Measurements from ENCODE around the gene KLHL6. TPM values are rescaled to one million over a fixed set of nuclear protein-coding genes. Genes with fewer than 3 reads are reported as not detected.

The KLHL6 gene
- total RNA-seq, 1 donor from 2014 or later, result 36.0 TPM

DNA sequence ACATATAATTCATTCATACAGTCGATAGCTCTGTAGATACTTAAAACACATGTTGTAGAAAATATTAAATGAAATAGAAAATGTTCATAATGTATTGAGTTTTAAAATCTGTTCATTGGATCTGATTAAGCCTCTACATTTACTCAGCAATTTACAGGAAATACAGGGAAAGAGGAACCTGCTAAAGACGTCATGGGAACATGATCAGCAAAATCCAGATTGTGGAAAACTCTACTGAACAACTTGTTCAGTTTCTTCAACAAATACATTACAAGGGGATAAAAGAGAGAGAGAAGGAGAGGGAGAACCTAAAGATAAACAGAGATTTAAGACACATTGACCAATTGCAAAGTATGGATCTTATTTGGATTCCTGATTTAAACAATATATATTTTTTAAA lies 46.7 kb downstream of the KLHL6 start:
- intact Hi-C loops (cut with micrococcal nuclease), result no loop called here

DNA sequence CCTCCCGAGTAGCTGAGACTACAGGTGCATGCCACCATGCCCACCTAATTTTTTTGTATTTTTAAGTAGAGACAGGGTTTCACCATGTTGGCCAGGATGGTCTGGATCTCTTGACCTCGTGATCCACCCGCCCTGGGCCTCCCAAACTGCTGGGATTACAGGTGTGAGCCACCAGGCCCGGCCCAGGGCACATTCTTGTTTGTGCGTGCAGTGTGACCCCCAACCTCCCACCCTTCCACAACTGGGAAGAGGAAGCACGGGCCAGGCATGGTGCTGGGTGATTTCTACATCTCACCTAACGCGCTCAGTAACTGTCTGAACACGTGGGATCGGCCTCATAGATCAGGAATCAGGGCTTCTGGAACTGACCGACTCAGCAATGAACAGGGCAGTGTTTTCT lies 48.0 kb downstream of the KLHL6 start:
- intact Hi-C loops (cut with micrococcal nuclease), result no loop called here

DNA sequence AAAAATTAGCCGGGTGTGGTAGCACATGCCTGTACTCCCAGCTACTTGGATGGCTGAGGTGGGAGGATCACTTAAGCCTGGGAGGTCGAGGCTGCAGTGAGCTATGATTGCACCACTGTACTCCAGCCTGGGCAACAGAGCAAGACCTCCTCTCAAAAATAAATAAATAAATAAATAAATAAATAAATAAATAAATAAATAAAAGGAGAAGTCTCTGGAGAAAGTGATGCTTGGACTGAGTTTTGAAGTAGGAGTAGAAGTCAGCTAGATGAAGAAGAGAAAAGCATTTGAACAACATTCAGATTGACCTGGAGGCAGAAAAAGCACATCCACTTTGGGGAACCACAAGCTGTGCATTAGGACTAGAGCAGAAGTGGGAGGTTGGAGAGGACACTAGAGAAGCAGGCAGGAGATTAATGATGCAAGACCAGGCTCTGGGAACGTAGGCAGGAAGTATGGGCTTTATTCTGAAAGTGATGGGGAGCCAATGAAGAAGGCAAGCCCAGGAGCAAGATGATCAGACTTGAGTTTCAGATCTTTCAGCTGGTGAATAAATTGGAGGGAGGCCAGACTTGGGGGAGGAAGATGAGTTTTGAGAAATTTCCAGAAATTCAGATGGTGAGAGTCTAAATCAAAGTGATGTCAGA lies 48.7 kb downstream of the KLHL6 start:
- intact Hi-C loops (cut with micrococcal nuclease), result no loop called here

DNA sequence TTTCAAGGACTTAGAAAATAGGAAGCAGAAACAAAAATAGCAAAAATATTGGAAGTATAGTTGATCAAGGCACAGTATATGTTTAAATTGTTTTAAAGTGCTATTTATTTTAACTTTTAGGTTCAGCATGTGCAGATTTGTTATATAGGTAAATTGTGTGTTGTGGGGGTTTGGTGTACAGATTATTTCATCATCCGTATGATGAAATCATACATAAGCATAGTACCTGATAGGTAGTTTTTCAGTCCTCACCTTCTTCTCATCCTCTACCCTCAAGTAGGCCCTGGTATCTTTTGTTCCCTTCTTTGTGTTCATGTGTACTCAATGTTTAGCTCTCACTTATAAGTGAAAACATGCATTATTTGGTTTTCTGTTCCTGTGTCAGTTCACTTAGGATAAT lies 50.9 kb downstream of the KLHL6 start:
- intact Hi-C loops (cut with micrococcal nuclease), result no loop called here

DNA sequence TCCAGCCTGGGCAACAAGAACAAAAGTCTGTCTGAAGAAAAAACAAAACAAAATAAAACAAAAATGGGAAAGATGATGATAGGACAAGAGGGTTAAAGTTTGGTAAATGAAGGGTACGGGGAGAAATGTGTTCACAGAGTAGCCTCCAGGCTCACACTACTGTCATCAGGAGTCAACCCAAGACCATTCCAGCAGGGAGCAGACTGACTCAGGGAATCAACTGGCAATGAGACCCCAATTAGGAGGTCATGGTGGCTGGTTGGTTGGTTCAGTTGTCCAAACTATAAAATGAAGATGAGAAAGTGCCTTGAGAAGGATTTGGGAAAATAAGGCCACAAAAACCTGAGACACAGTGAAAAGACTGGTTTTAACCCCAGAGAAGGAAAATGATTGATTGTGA lies 51.8 kb downstream of the KLHL6 start:
- intact Hi-C loops (cut with micrococcal nuclease), result no loop called here

DNA sequence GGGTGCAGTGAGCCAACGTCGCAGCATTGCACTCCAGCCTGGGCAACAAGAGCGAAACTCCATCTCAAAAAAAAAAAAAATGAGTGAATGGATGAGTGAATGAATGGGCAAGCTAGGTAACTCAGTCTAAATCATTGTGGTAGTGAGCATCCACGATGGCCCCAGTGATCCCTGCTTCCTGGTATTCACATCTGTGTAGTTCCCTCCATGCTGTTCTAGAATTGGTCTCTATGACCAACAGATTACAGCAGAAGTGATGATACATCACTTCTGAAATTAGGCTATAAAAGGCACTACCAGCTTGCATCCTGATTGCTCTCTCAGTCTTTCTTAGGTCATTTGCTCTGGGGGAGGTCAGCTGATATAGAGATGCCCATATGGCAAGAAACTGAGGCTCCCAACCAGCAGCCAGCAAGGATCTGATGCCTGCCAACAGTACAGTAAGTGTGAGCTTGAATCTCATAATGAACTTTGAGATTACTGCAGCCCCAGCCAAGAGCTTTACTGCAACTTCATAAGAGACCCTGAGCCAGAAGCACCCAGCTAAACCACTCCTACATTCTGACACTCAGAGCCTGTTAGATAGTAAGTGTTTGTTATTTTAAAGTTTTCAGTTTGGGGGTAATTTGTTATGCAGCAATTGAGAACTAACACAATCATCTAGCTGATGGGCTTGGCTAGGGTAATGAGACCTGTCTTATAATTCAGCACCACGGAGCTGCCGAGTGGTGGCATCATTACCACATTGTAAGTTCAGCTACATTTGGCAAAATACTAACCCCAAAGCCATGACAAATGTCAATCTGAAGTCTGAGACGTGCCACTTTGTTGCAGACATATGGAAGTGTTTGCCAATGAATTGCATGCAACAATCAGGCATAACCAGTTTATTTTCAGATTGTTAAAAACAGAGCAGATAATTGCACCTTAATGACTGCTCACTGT lies 53.0 kb downstream of the KLHL6 start:
- intact Hi-C loops (cut with micrococcal nuclease), result no loop called here

DNA sequence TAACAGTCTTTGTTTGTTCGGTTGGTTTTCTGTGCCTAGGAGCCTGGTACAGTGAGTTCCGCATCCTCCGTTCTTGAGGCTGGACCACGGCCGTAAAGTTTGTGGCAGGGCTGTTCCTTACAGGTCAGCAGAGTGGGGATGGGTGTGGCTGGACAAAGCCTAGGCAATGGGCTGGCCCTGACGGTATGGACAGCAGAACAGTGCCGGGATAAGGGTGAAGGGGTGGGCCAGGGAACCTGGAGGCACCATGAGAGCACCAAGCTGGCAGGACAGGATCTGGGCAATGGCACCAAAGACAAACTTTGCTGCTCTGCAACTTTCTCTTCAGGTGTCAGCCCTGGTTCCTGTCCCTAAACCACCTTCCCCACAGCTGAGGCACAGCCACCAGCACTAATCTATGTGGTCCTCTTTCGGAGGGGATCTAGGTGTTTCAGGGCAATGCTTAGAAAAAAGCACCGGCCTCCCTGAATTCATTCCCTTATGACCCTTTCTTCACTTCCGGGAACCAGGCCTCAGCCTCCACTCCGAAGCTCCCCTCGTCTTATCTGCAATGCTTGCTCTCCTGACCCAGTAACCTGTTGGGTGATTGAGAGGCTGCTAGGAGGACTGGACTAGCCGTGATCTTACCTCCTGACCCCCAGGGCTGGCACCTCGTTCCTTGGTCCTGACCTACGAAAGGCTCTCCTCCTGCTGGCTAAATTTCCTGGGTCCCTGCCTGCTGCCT lies 54.4 kb downstream of the KLHL6 start:
- intact Hi-C loops (cut with micrococcal nuclease), result no loop called here

DNA sequence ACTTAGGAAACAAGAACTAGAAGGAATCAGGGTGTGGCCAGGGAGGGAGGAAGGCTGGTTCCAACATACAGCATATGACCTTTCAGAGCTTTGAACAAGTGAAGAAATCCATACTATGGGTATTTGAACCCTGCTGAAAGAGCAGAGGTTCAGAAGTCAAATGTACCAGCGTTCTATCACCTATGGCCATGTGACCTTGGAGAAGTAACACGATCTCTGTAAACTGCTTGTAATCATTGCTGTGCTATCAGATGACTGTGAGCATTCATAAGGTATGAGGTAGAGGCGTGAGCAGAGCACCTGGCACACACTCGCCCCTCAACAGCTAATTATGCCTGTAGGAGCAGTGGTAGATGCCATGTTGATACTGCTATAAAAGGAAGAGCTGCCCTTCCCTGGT lies 55.2 kb downstream of the KLHL6 start:
- intact Hi-C loops (cut with micrococcal nuclease), result no loop called here

DNA sequence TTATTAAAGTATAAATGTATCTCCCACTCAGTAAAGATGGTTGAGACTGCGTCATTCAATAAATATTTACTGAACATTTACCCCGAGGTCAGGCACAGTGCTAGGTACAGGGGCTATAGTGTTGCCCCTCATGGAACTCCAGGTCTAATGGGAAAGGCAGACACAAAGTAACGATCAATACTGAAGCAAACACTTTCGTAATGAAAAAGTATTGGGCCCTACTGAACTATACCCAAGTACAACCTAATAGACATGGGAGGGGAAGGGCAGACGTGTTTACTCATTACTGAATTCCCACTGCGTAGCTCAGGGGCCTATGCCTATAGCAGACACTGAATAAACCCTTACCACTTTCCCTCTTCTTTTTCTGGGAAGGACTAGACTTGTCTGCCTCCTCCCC lies 56.9 kb downstream of the KLHL6 start:
- intact Hi-C loops (cut with micrococcal nuclease), result no loop called here

DNA sequence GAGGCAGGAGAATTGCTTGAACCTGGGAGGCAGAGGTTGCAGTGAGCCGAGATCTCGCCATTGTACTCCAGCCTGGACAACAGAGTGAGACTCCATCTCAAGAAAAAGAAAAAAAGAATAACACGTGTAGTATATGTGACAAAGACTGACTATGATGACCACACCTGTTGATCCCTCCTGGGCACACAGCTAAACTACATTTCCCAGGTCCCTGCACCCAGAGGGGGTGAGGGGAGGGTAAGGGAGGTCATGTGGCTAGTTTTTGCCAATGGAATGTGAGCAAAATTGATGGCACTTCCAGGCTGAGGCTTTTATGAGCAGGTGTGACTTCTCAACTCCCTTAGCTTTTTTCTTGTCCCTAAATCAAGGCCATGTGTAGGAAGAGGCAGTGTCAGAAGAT lies 58.2 kb downstream of the KLHL6 start:
- intact Hi-C loops (cut with micrococcal nuclease), result no loop called here

DNA sequence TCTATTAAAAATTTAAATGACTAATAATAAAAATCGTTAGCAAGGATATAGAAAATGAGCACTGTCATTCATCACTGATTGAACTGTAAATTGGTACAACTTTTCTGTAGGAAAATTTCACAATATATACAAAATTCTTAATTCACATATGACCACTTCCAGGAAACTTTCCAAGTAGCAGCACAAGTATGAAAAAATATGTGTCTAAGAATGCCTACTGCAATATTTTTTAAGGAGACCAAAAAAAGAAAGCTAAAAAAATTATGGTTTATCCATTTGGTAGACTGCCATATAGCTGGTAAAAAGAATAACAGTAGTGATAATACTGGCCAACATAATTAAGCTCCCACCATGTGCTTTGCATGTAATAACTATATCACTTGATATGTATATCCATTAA lies 59.2 kb downstream of the KLHL6 start:
- intact Hi-C loops (cut with micrococcal nuclease), result no loop called here

DNA sequence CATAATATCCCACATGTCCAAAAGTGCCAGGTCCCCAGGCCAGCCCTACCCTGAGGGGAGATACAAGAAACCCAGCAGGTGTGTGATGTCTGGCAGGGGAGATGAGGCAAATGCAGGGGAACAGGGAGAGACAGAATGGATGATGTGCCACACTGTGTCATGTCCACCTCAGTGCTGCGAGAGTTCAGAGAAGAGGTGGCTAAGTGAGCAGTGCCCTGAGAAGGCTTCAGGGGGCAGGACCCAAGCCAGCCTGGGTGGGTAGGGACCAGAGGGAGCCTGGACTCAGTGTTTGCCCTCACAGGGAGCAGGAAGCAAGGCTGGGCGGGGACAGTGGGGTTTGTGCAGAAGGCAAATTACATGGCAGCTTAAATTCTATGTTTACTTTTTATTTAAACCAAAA lies 61.2 kb downstream of the KLHL6 start:
- intact Hi-C loops (cut with micrococcal nuclease), result no loop called here

DNA sequence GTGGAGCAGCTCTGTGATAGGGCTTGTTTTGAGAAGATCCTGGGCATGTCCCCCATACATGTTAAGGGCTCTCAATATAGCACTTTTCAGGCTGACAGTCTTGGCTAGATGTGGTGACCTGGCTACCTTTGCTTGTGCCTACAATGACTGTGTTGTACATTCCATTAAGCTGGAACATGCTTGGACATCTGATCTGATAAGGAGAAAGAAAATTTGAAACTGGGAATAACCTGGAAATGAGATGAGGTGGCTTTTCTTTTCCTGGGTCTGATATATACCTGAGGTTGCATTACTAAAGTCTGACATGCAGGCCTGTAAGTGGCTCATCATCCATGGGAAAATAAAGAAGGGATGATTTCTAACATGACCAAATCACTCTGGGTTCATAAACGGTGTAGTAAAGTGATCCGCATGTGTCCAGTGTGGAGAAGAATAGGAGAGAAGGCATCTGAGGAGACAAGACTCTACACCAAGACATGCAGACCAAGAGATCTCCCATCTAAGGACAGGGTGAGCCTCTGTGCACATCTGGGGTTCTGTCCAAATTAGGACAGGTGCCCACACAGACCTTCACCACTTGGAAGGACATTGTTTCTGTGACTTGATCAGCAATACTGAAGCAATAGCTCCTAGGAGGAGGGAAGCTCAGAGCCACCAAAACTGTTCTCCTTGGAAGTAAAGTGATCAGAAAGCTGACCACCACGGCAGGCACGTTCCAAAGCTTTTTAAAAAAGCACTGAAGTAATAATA lies 62.0 kb downstream of the KLHL6 start:
- intact Hi-C loops (cut with micrococcal nuclease), result no loop called here

DNA sequence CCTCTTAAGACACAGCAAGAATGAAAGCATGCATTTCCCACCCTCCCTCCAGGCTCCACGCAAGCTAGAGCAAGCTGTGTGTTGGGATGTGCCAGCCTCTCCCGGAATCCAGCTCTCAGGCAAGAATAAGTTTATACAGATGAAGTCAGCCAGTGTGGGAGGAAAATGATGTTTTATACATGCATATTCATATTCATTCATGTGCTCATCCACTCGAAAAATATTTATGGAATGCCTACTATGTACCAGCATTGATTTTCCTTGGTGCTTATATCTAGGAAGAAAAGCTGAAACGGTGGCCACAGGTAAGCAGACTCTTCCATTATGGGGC lies 62.7 kb downstream of the KLHL6 start:
- intact Hi-C loops (cut with micrococcal nuclease), result no loop called here

DNA sequence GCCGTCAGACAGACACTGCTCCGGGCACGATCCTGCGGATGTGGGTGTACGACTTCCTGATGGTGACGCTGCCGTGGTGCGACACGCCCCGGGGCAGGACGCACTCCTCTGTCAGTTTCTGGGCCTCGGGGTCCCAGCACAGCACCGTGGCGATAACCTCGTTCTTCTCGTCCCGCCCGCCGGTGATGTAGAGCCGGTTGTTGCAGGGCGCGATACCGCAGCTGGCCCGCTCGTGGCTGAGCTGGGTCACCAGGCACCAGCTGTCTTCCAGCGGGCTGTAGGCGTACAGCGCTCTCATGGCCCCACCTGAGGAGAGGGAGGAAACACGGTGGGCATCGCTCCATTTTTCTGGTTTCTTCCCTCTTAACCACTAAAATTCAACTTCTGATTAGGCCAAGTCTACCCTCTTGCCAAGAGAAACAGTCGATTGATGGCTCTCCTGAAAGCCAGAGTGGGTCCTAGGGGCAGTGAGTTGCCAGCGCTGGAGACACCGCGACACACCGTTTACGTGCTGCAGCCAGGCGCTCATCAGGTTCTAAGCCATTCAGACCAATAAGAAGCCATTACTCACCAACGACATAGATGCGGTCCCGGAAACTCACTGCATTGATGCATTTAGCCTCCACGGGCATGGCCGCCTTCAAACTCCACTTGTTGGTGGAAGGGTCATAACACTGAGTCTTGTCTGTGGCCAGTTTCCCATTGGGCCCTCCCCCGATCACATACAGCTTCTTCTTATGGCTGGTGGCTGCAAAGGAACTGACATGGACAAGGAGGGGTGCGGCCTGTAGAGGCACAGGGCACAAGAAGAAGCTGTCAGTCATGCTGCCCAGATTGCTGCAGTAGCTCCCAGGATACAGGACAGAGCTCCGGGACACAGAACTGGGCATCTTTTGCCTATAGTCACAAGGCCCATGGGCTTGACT lies 63.3 kb downstream of the KLHL6 start:
- intact Hi-C loops (cut with micrococcal nuclease), result no loop called here

DNA sequence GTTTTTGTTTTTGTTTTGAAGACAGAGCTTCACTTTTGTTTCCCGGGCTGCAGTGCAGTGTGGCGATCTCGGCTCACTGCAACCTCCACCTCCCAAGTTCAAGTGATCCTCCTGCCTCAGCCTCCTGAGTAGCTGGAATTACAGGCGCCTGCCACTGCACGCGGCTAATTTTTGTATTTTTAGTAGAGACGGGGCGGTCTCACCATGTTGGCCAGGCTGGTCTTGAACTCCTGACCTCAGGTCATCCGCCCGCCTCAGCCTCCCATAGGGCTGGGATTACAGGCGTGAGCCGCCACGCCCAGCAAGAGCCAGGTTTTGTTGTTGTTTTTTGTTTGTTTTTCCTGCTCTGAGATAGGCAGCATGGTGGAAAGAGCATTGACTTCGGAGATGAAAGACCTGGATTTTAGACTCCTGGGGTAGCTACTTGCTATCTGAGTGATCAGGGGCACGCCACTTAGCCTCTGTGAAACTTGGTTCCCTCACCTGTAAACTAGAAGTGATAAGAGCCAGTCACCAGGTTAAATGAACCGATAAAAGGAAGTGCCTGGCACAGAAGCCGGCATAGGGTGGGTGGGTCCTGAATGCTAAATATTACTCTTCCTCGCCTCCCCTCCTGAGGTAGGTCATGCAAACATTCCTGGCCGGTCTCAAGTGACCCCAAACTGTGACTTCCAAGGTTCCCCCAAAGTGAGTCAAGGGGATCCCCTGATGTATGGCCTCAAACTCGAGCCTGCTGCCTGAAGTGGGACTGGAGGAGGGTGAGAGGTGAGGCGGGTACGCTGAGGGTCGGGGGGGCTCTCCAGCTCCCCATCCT lies 64.2 kb downstream of the KLHL6 start:
- intact Hi-C loops (cut with micrococcal nuclease), result no loop called here

DNA sequence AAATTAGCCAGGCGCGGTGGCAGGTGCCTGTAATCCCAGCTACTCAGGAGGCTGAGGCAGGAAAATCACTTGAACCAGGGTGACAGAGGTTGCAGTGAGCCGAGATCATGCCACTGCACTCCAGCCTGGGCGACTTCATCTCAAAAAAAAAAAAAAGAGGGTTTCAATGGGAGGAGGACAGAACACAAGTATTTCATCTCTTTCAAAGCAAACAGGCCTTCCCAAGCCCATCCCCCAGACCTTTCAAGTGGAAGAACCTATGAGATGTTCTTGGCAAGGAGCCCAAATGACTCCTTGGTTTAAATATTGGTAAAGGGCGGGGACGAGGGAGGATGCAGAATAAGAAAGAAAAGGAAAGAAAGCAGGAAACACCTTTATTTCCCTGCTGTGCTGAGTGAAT lies 64.9 kb downstream of the KLHL6 start:
- intact Hi-C loops (cut with micrococcal nuclease), result no loop called here

DNA sequence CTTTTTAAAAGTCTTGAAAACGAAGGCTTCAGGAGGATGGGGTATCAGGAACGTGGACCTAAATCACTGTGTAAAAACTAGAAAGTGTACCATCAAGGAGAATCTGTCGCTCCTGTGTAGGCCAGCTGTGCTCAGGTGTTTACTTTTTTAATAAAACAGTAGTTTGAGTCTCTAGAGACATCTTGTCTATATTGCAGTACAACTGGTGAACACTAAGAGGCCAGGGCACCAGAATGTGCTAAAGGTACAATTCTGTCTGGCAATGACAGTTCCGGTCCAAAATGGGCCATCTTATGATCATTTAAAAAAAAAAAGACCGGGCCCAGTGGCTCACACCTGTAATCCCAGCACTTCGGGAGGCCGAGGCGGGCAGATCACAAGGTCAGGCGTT lies 65.3 kb downstream of the KLHL6 start:
- intact Hi-C loops (cut with micrococcal nuclease), result no loop called here

DNA sequence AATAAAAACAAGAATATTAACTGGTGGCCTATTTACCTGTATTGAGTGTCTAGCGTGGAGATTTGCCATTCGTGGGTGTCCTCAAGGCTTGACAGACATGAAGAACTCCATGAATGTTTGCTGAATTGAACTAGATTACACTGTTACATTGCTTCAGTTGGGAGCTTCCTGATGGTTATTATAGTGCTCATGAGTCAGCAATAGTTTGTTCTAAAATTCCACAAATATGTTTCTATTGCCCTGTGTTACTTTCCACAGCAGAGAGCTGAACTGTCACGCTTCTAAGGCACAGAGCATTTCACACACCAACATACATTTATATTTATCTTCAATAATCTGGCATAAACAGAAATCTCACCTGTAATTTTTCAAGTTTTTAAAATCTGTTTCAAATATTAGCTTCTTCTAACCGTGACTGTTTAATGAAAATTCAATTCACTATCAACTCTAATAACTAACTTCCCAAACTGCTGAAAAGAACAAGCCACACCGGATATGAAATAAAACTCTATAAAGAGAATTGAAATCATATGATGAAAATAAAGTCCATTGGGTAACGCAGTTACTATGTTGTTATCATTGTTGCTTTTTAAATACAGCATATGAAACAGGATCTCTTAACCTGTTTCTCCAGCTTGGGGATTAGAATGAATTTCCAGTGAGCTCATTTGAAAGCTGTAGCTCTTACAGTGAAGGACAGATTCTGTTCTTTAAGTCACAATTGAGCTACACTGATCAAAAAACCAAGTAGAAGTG lies 65.9 kb downstream of the KLHL6 start:
- intact Hi-C loops (cut with micrococcal nuclease), result no loop called here

Measured in T-helper 1 cell treated with Interleukin-12 subunit alpha and Interleukin-12 subunit beta and Interleukin-4 antibody, amounts not matched to agents 30 ng/mL and 1 ng/mL, for 36 hours (primary cell).